HepG2 (cell line): Measurements from ENCODE around the gene PPP2R2C. TPM values are rescaled to one million over a fixed set of nuclear protein-coding genes. Genes with fewer than 3 reads are reported as not detected.

Experiments used
- BORCS8-MEF2B ChIP-seq: sonication (generic); formaldehyde crosslinking; IDR thresholded peaks from 2 replicates; pipeline ENCODE4 v1.8.0; 2022; ENCODE audit warnings: mild to moderate bottlenecking, missing genetic modification reagents
- FOXO1 ChIP-seq: sonication (generic); formaldehyde crosslinking; IDR thresholded peaks from 2 replicates; pipeline ENCODE4 v1.4.0; 2020; ENCODE audit warnings: missing genetic modification reagents
- KLF15 ChIP-seq: sonication (generic); formaldehyde crosslinking; IDR thresholded peaks from 2 replicates; pipeline ENCODE4 v1.8.1; 2023; ENCODE audit warnings: borderline replicate concordance, mild to moderate bottlenecking, inconsistent platforms, missing genetic modification reagents, mixed read lengths
- REXO4 ChIP-seq: sonication (generic); formaldehyde crosslinking; IDR thresholded peaks from 2 replicates; pipeline ENCODE4 v1.8.0; 2022; ENCODE audit warnings: missing genetic modification reagents, mild to moderate bottlenecking, borderline replicate concordance
- SMC3 ChIP-seq: IDR thresholded peaks from 2 replicates; pipeline ENCODE4 v1.6.1; 2011; ENCODE audit warnings: low read length, improper control_type of control experiment
- SOX6 ChIP-seq, 2 experiments: fragments of 450-650 bp in 1 of 2; sonication (generic) in 1 of 2; formaldehyde crosslinking in 1 of 2; IDR thresholded peaks; 2 replicates each; pipeline versions ENCODE4 v1.4.0 to v1.6.1; 2017 to 2020; ENCODE audit warnings: antibody characterized with exemption in 1 of 2, mild to moderate bottlenecking in 1 of 2, missing genetic modification reagents in 1 of 2
- ZNF282 ChIP-seq: fragments of 450-650 bp; IDR thresholded peaks from 2 replicates; pipeline ENCODE4 v1.6.1; 2018; ENCODE audit not compliant: partially characterized antibody
- ZNF337 ChIP-seq: sonication (generic); formaldehyde crosslinking; IDR thresholded peaks from 2 replicates; pipeline ENCODE4 v1.5.1; 2020; ENCODE audit warnings: missing genetic modification reagents, low read depth, mild to moderate bottlenecking, borderline replicate concordance
- ZNF354B ChIP-seq: sonication (generic); formaldehyde crosslinking; IDR thresholded peaks from 2 replicates; pipeline ENCODE4 v1.8.0; 2022; ENCODE audit warnings: mild to moderate bottlenecking, missing genetic modification reagents
- ZNF552 ChIP-seq: sonication (generic); formaldehyde crosslinking; IDR thresholded peaks from 2 replicates; pipeline ENCODE4 v1.9.0; 2022; ENCODE audit warnings: missing genetic modification reagents, mild to moderate bottlenecking, borderline replicate concordance
- ZNF788 ChIP-seq: sonication (generic); formaldehyde crosslinking; IDR thresholded peaks from 2 replicates; pipeline ENCODE4 v1.5.0; 2020; ENCODE audit warnings: mild to moderate bottlenecking, missing genetic modification reagents, borderline replicate concordance
- ZNF839 ChIP-seq: sonication (generic); formaldehyde crosslinking; IDR thresholded peaks from 2 replicates; pipeline ENCODE4 v1.4.0; 2020; ENCODE audit warnings: missing genetic modification reagents, mild to moderate bottlenecking, borderline replicate concordance
- polyA plus RNA-seq, 8 experiments: library from polyadenylated mRNA; depleted of rRNA in 3 of 8; stranded (reverse) in 7 of 8; unstranded in 1 of 8; fragments of >200 nt; fragmentation: Illumina TruSeq in 4 of 8; extraction: Trizol in 4 of 8; gene quantifications; 2 replicates each; pipeline versions ENCODE4 v1.2.1 to v1.2.3, GENCODE V29; 2011 to 2016; ENCODE audit warnings: low read depth in 4 of 8, missing spikeins in 1 of 8, mixed read lengths in 1 of 8; ENCODE audit not compliant: insufficient read depth in 1 of 8
- total RNA-seq, 5 experiments: library from RNA; depleted of rRNA; stranded (reverse); fragments of >200 nt; fragmentation: Illumina TruSeq; extraction: Trizol; gene quantifications; 2 replicates each; pipeline ENCODE4 v1.2.3, GENCODE V29; 2016; ENCODE audit warnings: low read depth in 1 of 5
- TF ChIP-seq, protein P1 (sequence below): sonication (generic); formaldehyde crosslinking; IDR thresholded peaks from 2 replicates; pipeline ENCODE4 v1.4.0; 2020; ENCODE audit warnings: missing genetic modification reagents, borderline replicate concordance
- TF ChIP-seq, protein P2 (sequence below): sonication (generic); formaldehyde crosslinking; IDR thresholded peaks from 2 replicates; pipeline ENCODE4 v1.4.0; 2020; ENCODE audit warnings: missing genetic modification reagents
- TF ChIP-seq, protein P3 (sequence below): sonication (generic); formaldehyde crosslinking; IDR thresholded peaks from 2 replicates; pipeline ENCODE4 v1.4.0; 2020; ENCODE audit warnings: missing genetic modification reagents, borderline replicate concordance
- TF ChIP-seq, protein P4 (sequence below): sonication (generic); formaldehyde crosslinking; IDR thresholded peaks from 2 replicates; pipeline ENCODE4 v1.4.0; 2020; ENCODE audit warnings: missing genetic modification reagents, mild to moderate bottlenecking, borderline replicate concordance
- TF ChIP-seq, protein P5 (sequence below): sonication (generic); formaldehyde crosslinking; IDR thresholded peaks from 2 replicates; pipeline ENCODE4 v1.4.0; 2020; ENCODE audit warnings: mild to moderate bottlenecking, missing genetic modification reagents

The PPP2R2C gene
- total and polyA plus RNA-seq, 2 of the 13 experiments (the other 11 are each of a cell fraction or from before 2014, with no cell fraction given), result 0.60 to 8.6 TPM

DNA sequence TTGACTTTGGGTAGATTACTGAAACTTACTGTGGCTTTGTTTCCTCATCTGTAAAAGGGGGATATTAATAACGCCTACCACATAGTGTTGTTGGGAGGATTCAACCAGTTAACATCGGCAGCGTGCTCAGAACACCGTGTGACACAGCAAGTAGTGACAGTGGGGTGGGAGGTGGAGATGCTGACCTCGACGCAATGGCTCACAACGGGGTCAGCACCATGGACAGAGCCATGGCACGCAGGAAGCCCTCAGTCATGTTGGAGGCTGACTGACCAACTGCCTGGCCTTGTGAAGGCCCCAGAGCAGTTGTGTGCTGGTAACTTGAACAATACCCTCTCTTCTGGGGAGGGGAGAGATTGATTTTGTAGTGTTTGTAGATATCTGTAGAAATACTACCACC is 109.5 kb downstream of the PPP2R2C start (continued):
- TF ChIP-seq, protein P1, sequence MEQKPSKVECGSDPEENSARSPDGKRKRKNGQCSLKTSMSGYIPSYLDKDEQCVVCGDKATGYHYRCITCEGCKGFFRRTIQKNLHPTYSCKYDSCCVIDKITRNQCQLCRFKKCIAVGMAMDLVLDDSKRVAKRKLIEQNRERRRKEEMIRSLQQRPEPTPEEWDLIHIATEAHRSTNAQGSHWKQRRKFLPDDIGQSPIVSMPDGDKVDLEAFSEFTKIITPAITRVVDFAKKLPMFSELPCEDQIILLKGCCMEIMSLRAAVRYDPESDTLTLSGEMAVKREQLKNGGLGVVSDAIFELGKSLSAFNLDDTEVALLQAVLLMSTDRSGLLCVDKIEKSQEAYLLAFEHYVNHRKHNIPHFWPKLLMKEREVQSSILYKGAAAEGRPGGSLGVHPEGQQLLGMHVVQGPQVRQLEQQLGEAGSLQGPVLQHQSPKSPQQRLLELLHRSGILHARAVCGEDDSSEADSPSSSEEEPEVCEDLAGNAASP, result no peak
- TF ChIP-seq FOXO1 (0 out of 2 replicates have a peak, but pooled peaks have one; percentile 38), ZNF354B (CRISPR knock-in tag) (no peak), BORCS8-MEF2B (peak; percentile 77; the same call in 1 of the 2 replicates), ZNF552 (CRISPR knock-in tag) (no peak), SOX6 (IDR thresholded peaks at IDR 0.05) (no peak), SOX6 (CRISPR knock-in tag; IDR thresholded peaks at IDR 0.05) (no peak), REXO4 (CRISPR knock-in tag) (no peak), ZNF282 (no peak), ZNF337 (CRISPR knock-in tag) (no peak), SMC3 (no peak), ZNF788 (CRISPR knock-in tag) (no peak), ZNF839 (CRISPR knock-in tag) (no peak), KLF15 (CRISPR knock-in tag) (no peak)
- TF ChIP-seq, protein P2, sequence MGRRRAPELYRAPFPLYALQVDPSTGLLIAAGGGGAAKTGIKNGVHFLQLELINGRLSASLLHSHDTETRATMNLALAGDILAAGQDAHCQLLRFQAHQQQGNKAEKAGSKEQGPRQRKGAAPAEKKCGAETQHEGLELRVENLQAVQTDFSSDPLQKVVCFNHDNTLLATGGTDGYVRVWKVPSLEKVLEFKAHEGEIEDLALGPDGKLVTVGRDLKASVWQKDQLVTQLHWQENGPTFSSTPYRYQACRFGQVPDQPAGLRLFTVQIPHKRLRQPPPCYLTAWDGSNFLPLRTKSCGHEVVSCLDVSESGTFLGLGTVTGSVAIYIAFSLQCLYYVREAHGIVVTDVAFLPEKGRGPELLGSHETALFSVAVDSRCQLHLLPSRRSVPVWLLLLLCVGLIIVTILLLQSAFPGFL (CRISPR knock-in tag), result no peak
- TF ChIP-seq, protein P3, sequence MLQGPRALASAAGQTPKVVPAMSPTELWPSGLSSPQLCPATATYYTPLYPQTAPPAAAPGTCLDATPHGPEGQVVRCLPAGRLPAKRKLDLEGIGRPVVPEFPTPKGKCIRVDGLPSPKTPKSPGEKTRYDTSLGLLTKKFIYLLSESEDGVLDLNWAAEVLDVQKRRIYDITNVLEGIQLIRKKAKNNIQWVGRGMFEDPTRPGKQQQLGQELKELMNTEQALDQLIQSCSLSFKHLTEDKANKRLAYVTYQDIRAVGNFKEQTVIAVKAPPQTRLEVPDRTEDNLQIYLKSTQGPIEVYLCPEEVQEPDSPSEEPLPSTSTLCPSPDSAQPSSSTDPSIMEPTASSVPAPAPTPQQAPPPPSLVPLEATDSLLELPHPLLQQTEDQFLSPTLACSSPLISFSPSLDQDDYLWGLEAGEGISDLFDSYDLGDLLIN (CRISPR knock-in tag), result no peak
- TF ChIP-seq, protein P4, sequence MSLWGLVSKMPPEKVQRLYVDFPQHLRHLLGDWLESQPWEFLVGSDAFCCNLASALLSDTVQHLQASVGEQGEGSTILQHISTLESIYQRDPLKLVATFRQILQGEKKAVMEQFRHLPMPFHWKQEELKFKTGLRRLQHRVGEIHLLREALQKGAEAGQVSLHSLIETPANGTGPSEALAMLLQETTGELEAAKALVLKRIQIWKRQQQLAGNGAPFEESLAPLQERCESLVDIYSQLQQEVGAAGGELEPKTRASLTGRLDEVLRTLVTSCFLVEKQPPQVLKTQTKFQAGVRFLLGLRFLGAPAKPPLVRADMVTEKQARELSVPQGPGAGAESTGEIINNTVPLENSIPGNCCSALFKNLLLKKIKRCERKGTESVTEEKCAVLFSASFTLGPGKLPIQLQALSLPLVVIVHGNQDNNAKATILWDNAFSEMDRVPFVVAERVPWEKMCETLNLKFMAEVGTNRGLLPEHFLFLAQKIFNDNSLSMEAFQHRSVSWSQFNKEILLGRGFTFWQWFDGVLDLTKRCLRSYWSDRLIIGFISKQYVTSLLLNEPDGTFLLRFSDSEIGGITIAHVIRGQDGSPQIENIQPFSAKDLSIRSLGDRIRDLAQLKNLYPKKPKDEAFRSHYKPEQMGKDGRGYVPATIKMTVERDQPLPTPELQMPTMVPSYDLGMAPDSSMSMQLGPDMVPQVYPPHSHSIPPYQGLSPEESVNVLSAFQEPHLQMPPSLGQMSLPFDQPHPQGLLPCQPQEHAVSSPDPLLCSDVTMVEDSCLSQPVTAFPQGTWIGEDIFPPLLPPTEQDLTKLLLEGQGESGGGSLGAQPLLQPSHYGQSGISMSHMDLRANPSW (CRISPR knock-in tag), result no peak
- TF ChIP-seq, protein P5, sequence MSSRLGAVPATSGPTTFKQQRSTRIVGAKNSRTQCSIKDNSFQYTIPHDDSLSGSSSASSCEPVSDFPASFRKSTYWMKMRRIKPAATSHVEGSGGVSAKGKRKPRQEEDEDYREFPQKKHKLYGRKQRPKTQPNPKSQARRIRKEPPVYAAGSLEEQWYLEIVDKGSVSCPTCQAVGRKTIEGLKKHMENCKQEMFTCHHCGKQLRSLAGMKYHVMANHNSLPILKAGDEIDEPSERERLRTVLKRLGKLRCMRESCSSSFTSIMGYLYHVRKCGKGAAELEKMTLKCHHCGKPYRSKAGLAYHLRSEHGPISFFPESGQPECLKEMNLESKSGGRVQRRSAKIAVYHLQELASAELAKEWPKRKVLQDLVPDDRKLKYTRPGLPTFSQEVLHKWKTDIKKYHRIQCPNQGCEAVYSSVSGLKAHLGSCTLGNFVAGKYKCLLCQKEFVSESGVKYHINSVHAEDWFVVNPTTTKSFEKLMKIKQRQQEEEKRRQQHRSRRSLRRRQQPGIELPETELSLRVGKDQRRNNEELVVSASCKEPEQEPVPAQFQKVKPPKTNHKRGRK (CRISPR knock-in tag), result no peak
